CD4-positive, alpha-beta memory T cell (primary cell): Measurements from ENCODE around the gene DLX3. TPM values are rescaled to one million over a fixed set of nuclear protein-coding genes. Genes with fewer than 3 reads are reported as not detected.

Source experiments
- CTCF ChIA-PET: fragments of 350-600 bp; sonication (Branson Sonifier 250); formaldehyde crosslinking; loops from one replicate; lab custom pipeline; 2021; ENCODE audit warnings: inconsistent platforms; ENCODE audit not compliant: partially characterized antibody; lab: Charles Lee
- POLR2A ChIA-PET: fragments of 350-600 bp; sonication (Branson Sonifier 250); formaldehyde crosslinking; loops from one replicate; lab custom pipeline; 2021; ENCODE audit not compliant: partially characterized antibody; lab: Charles Lee
- DNase-seq, 5 donors: peaks; one replicate each; pipeline versions ENCODE4 v3.0.0 to v3.0.0-alpha.2; 2020 to 2022; ENCODE audit warnings: mixed read lengths in 1 of 5
- H3K27ac ChIP-seq: one replicate; pipeline ENCODE4 v1.7.0; 2013; ENCODE audit warnings: low read depth, low read length
- H3K27me3 ChIP-seq: 2 replicates; pipeline ENCODE4 v1.7.0; 2013; ENCODE audit warnings: mild to moderate bottlenecking, low read length, moderate library complexity; ENCODE audit not compliant: insufficient read depth
- H3K36me3 ChIP-seq: 2 replicates; pipeline ENCODE4 v1.7.0; 2013; ENCODE audit warnings: mild to moderate bottlenecking, low read length, moderate library complexity; ENCODE audit not compliant: insufficient read depth
- H3K4me1 ChIP-seq: 2 replicates; pipeline ENCODE4 v1.7.0; 2013; ENCODE audit warnings: mild to moderate bottlenecking, low read length, moderate library complexity; ENCODE audit not compliant: insufficient read depth
- H3K4me3 ChIP-seq, 2 donors: one replicate each; pipeline ENCODE4 v1.7.0; 2013; ENCODE audit warnings: low read length in 2 of 2, mild to moderate bottlenecking in 1 of 2
- H3K9me3 ChIP-seq, 2 donors: one replicate each; pipeline ENCODE4 v1.7.0; 2013; ENCODE audit warnings: low read length in 2 of 2, control low read depth in 1 of 2; ENCODE audit not compliant: control insufficient read depth in 1 of 2
- H3K27ac Mint-ChIP-seq, 7 donors: one replicate each; pipeline ENCODE4 v1.8.0; 2020 to 2021; ENCODE audit warnings: mixed read lengths in 7 of 7, mild to moderate bottlenecking in 6 of 7, inconsistent platforms in 3 of 7, moderate library complexity in 3 of 7
- H3K27me3 Mint-ChIP-seq, 2 donors: one replicate each; pipeline ENCODE4 v1.8.0; 2020 to 2021; ENCODE audit warnings: mixed read lengths in 2 of 2
- H3K36me3 Mint-ChIP-seq, 2 donors: one replicate each; pipeline ENCODE4 v1.8.0; 2020 to 2021; ENCODE audit warnings: mixed read lengths in 2 of 2, inconsistent platforms in 1 of 2, mild to moderate bottlenecking in 1 of 2
- H3K4me1 Mint-ChIP-seq, 4 donors: one replicate each; pipeline ENCODE4 v1.8.0; 2020 to 2021; ENCODE audit warnings: mixed read lengths in 4 of 4, mild to moderate bottlenecking in 1 of 4
- H3K4me3 Mint-ChIP-seq, 8 donors: one replicate each; pipeline ENCODE4 v1.8.0; 2020 to 2021; ENCODE audit warnings: mixed read lengths in 8 of 8, mild to moderate bottlenecking in 7 of 8, moderate library complexity in 6 of 8, inconsistent platforms in 3 of 8
- H3K9me3 Mint-ChIP-seq, 8 donors: one replicate each; pipeline ENCODE4 v1.8.0; 2020 to 2021; ENCODE audit warnings: mixed read lengths in 8 of 8, mild to moderate bottlenecking in 5 of 8, inconsistent platforms in 3 of 8, moderate library complexity in 1 of 8
- intact Hi-C: fragments of 100-400 bp; cut with micrococcal nuclease; formaldehyde crosslinking; loops from one replicate; pipeline ENCODE4 v1.15.1; 2023
- polyA plus RNA-seq, 2 donors: library from polyadenylated mRNA; unstranded; fragments of 300-500 nt; fragmentation: Illumina TruSeq; gene quantifications; one replicate each; pipeline ENCODE4 v1.2.3, GENCODE V29; 2021
- total RNA-seq, 2 experiments: library from RNA; stranded (reverse); gene quantifications; one replicate each; pipeline ENCODE4 v1.2.3, GENCODE V29; 2021

Gene DLX3
- total and polyA plus RNA-seq, 4 experiments from 2014 or later, result not detected

- intact Hi-C loops, result no loop called here
- Mint-ChIP-seq H3K4me1 (peaks cover 11 to 14% (median 12%) of the 10 kb centered on the region in 4 donors), H3K4me3 (no peak overlapping the region), H3K27ac (no peak overlapping the region), H3K27me3 (peaks cover 41 to 60% of the 10 kb centered on the region in 2 donors), H3K9me3 (peaks cover 0 to 6% (median 0%) of the 10 kb centered on the region in 8 donors), H3K36me3 (no peaks in the 10 kb centered on the region)
- no peak for DNase-seq
- no peaks in the 10 kb centered on the region for H3K9me3 ChIP-seq
- no peak overlapping the region for H3K4me3 ChIP-seq
- no peak overlapping the region for H3K27ac ChIP-seq
- ChIA-PET CTCF (interaction anchor here (0.7 to 2.3 kb wide), 5 partner anchors 8 to 212 kb away, joined by 3 to 8 read pairs (median 4); no protein-coding TSS in a partner anchor), POLR2A (no interaction called here)
- no peaks in the 10 kb centered on the region for H3K36me3 ChIP-seq
- H3K27me3 ChIP-seq, result peaks cover 22% of the 10 kb centered on the region
- peaks cover 13% of the 10 kb centered on the region for H3K4me1 ChIP-seq
Measured at GRCh38 chr17:49989518-49989880, 5.5 kb downstream of the DLX3 start.

GRCh38 chr17:49987681-49988441 lies 7.2 kb downstream of the DLX3 start:
- intact Hi-C loops, result no loop called here
- Histone ChIP-seq H3K9me3 (no peaks in the 10 kb centered on the region), H3K36me3 (no peaks in the 10 kb centered on the region), H3K4me1 (peaks cover under 1% of the 10 kb centered on the region), H3K27ac (no peak overlapping the region), H3K27me3 (peaks cover 8% of the 10 kb centered on the region), H3K4me3 (no peak overlapping the region)
- Mint-ChIP-seq H3K27me3 (peaks cover 32 to 57% of the 10 kb centered on the region in 2 donors), H3K4me1 (peaks cover 3 to 5% (median 3%) of the 10 kb centered on the region in 4 donors), H3K36me3 (no peaks in the 10 kb centered on the region), H3K4me3 (no peak overlapping the region), H3K9me3 (no peaks in the 10 kb centered on the region), H3K27ac (no peak overlapping the region)
- POLR2A ChIA-PET, result no interaction called here
- no peak for DNase-seq
- CTCF ChIA-PET, result interaction anchor here (1.5 to 6.7 kb wide), 2 partner anchors 10 to 25 kb away, joined by 4 to 42 read pairs; no protein-coding TSS in a partner anchor

- H3K27ac ChIP-seq, result no peak overlapping the region
- Mint-ChIP-seq H3K36me3 (no peaks in the 10 kb centered on the region), H3K27me3 (peaks cover 30 to 55% of the 10 kb centered on the region in 2 donors), H3K4me3 (no peak overlapping the region), H3K27ac (no peak overlapping the region), H3K9me3 (no peaks in the 10 kb centered on the region), H3K4me1 (peaks cover 0 to 3% (median 1%) of the 10 kb centered on the region in 4 donors)
- H3K27me3 ChIP-seq, result peaks cover 4% of the 10 kb centered on the region
- no peak for DNase-seq
- intact Hi-C loops, result no loop called here
- H3K4me3 ChIP-seq, result no peak overlapping the region
- H3K9me3 ChIP-seq, result no peaks in the 10 kb centered on the region
- ChIA-PET CTCF (interaction anchor here (6.7 kb wide), 1 partner anchor 11 kb away, joined by 42 read pairs; no protein-coding TSS in a partner anchor), POLR2A (no interaction called here)
- no peaks in the 10 kb centered on the region for H3K4me1 ChIP-seq
- H3K36me3 ChIP-seq, result no peaks in the 10 kb centered on the region
Measured at GRCh38 chr17:49987290-49987585, 7.8 kb downstream of the DLX3 start.

- ChIA-PET CTCF (interaction anchor here (6.7 kb wide), 1 partner anchor 11 kb away, joined by 42 read pairs; no protein-coding TSS in a partner anchor), POLR2A (no interaction called here)
- H3K4me1 ChIP-seq, result no peaks in the 10 kb centered on the region
- H3K4me1 Mint-ChIP-seq, result peaks cover 0 to 2% (median 0%) of the 10 kb centered on the region in 4 donors
- H3K27ac ChIP-seq, result no peak overlapping the region
- H3K36me3 ChIP-seq, result no peaks in the 10 kb centered on the region
- no peaks in the 10 kb centered on the region for H3K9me3 ChIP-seq
- H3K4me3 Mint-ChIP-seq, result no peak overlapping the region
- H3K27me3 Mint-ChIP-seq, result peaks cover 26 to 55% of the 10 kb centered on the region in 2 donors
- peaks cover 4% of the 10 kb centered on the region for H3K27me3 ChIP-seq
- no peak overlapping the region for H3K4me3 ChIP-seq
- no peak for DNase-seq
- intact Hi-C loops, result no loop called here
- no peaks in the 10 kb centered on the region for H3K9me3 Mint-ChIP-seq
- H3K27ac Mint-ChIP-seq, result no peak overlapping the region
- no peaks in the 10 kb centered on the region for H3K36me3 Mint-ChIP-seq
Measured at GRCh38 chr17:49986396-49987289, 8.4 kb downstream of the DLX3 start.

- no peak for DNase-seq
- H3K9me3 ChIP-seq, result no peaks in the 10 kb centered on the region
- peaks cover 27 to 49% of the 10 kb centered on the region in 2 donors for H3K27me3 Mint-ChIP-seq
- POLR2A ChIA-PET, result no interaction called here
- CTCF ChIA-PET, result interaction anchor here (6.7 kb wide), 1 partner anchor 13 kb away, joined by 42 read pairs; no protein-coding TSS in a partner anchor
- peaks cover 4% of the 10 kb centered on the region for H3K27me3 ChIP-seq
- no peaks in the 10 kb centered on the region for H3K9me3 Mint-ChIP-seq
- no peak overlapping the region for H3K4me3 Mint-ChIP-seq
- H3K36me3 ChIP-seq, result no peaks in the 10 kb centered on the region
- H3K36me3 Mint-ChIP-seq, result no peaks in the 10 kb centered on the region
- H3K4me3 ChIP-seq, result no peak overlapping the region
- no peak overlapping the region for H3K27ac Mint-ChIP-seq
- intact Hi-C loops, result no loop called here
- no peak overlapping the region for H3K27ac ChIP-seq
- peaks cover 0 to 2% (median 0%) of the 10 kb centered on the region in 4 donors for H3K4me1 Mint-ChIP-seq
- H3K4me1 ChIP-seq, result no peaks in the 10 kb centered on the region
Measured at GRCh38 chr17:49985310-49985990, 9.6 kb downstream of the DLX3 start.

GRCh38 chr17:49984776-49985175 lies 10.2 kb downstream of the DLX3 start:
- H3K4me1 Mint-ChIP-seq, result no peaks in the 10 kb centered on the region
- H3K9me3 ChIP-seq, result no peaks in the 10 kb centered on the region
- H3K27me3 ChIP-seq, result peaks cover 4% of the 10 kb centered on the region
- H3K4me1 ChIP-seq, result no peaks in the 10 kb centered on the region
- H3K27ac Mint-ChIP-seq, result no peak overlapping the region
- peaks cover 27 to 46% of the 10 kb centered on the region in 2 donors for H3K27me3 Mint-ChIP-seq
- H3K4me3 Mint-ChIP-seq, result no peak overlapping the region
- no peak for DNase-seq
- intact Hi-C loops, result no loop called here
- no peaks in the 10 kb centered on the region for H3K36me3 Mint-ChIP-seq
- H3K4me3 ChIP-seq, result no peak overlapping the region
- H3K27ac ChIP-seq, result no peak overlapping the region
- ChIA-PET POLR2A (no interaction called here), CTCF (interaction anchor here (6.7 kb wide), 1 partner anchor 13 kb away, joined by 42 read pairs; no protein-coding TSS in a partner anchor)
- H3K36me3 ChIP-seq, result no peaks in the 10 kb centered on the region
- H3K9me3 Mint-ChIP-seq, result no peaks in the 10 kb centered on the region
